RWPE2 (cell line): Measurements from ENCODE around the gene HMMR.
A peak's percentile ranks its signal among the peaks of the same experiment; 100 is the strongest.

Experiments used
- ATAC-seq: fragments of 200-7000 bp; cut with Tn5 transposase; 3 replicates; pipeline ENCODE4 v1.9.1; 2021; ENCODE audit warnings: low read depth
- DNase-seq: peaks from one replicate; pipeline ENCODE4 v3.0.0-alpha.2; 2020; ENCODE audit warnings: low spot score
- H3K27ac ChIP-seq: fragments of 450-650 bp; 2 replicates; pipeline ENCODE4 v1.5.1; 2017; ENCODE audit warnings: mild to moderate bottlenecking; ENCODE audit not compliant: poor library complexity, severe bottlenecking
- H3K27me3 ChIP-seq: fragments of 250-450 bp; sonication (Bioruptor Pico); 2 replicates; pipeline ENCODE4 v1.5.1; 2021; ENCODE audit warnings: mild to moderate bottlenecking, moderate library complexity; ENCODE audit not compliant: insufficient read depth, poor library complexity, severe bottlenecking
- H3K36me3 ChIP-seq: fragments of 250-450 bp; sonication (Bioruptor Pico); 2 replicates; pipeline ENCODE4 v1.5.1; 2020; ENCODE audit warnings: low read depth, mild to moderate bottlenecking, moderate library complexity
- H3K4me1 ChIP-seq: fragments of 250-450 bp; sonication (Bioruptor Pico); 2 replicates; pipeline ENCODE4 v1.5.1; 2021; ENCODE audit warnings: mild to moderate bottlenecking, moderate library complexity; ENCODE audit not compliant: insufficient read depth, poor library complexity, severe bottlenecking
- H3K4me3 ChIP-seq: fragments of 250-450 bp; sonication (Bioruptor Pico); 2 replicates; pipeline ENCODE4 v1.5.1; 2021; ENCODE audit warnings: mild to moderate bottlenecking, moderate library complexity; ENCODE audit not compliant: severe bottlenecking
- H3K9me3 ChIP-seq: fragments of 250-450 bp; sonication (Bioruptor Pico); 2 replicates; pipeline ENCODE4 v1.5.1; 2021; ENCODE audit warnings: mild to moderate bottlenecking, moderate library complexity; ENCODE audit not compliant: severe bottlenecking
- TF ChIP-seq, protein P1 (sequence below): fragments of 450-650 bp; IDR thresholded peaks from one replicate; pipeline ENCODE4 v1.5.1; 2017; ENCODE audit warnings: mild to moderate bottlenecking, moderate library complexity; ENCODE audit not compliant: poor library complexity, severe bottlenecking

Gene HMMR

DNA sequence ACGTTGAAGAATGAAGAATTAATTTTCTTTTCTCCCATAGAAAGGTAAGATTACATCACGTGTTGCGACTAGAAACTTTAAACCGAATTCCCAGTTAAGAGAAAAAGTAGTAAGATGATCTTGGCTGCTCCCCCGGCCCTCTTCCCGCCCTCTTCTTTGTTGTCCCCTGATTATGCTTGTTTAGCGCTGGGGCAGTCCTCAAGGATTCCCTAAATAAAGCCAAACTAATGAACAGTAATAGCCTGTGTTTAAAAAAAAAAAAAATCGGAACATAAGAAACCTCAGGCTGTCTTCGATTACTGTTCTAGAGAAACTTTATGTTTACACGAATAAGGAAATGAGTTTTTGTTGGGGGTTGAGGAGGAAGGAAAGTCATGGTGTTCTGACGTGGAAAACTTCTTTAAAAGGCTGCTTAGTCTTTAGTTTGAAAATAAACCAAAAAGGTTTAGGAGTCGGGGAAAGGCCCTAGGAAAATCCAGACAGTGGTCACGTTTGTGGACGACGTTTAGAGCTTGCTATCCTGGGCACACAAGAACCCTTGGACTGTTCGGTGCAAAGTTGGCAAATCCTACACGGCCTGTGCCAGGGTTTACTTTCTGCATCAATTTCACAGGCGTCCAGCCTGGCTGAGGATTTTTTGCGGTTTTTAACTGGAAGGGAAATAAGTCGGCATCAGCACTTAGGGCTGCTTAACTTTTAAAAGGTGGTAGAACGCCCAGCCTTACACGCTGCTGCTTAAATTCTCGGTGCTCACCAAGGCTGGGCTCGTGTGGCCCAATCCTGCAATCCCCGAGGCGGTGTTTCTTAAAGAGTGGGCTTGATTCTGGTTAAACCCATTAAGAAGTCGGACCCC lies 43.9 kb downstream of the HMMR start:
- peak overlapping the region; percentile 69 for H3K4me3 ChIP-seq
- no peaks in the 10 kb centered on the region for H3K9me3 ChIP-seq
- H3K27ac ChIP-seq: peak overlapping the region; percentile 87
- H3K27me3 ChIP-seq: no peaks in the 10 kb centered on the region
- TF ChIP-seq, protein P1, sequence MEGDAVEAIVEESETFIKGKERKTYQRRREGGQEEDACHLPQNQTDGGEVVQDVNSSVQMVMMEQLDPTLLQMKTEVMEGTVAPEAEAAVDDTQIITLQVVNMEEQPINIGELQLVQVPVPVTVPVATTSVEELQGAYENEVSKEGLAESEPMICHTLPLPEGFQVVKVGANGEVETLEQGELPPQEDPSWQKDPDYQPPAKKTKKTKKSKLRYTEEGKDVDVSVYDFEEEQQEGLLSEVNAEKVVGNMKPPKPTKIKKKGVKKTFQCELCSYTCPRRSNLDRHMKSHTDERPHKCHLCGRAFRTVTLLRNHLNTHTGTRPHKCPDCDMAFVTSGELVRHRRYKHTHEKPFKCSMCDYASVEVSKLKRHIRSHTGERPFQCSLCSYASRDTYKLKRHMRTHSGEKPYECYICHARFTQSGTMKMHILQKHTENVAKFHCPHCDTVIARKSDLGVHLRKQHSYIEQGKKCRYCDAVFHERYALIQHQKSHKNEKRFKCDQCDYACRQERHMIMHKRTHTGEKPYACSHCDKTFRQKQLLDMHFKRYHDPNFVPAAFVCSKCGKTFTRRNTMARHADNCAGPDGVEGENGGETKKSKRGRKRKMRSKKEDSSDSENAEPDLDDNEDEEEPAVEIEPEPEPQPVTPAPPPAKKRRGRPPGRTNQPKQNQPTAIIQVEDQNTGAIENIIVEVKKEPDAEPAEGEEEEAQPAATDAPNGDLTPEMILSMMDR: no peak
- DNase-seq (no peak), ATAC-seq (peak; percentile 3; the same call in 1 of the 3 replicates)
- no peaks in the 10 kb centered on the region for H3K36me3 ChIP-seq
- peaks cover 24% of the 10 kb centered on the region for H3K4me1 ChIP-seq

DNA sequence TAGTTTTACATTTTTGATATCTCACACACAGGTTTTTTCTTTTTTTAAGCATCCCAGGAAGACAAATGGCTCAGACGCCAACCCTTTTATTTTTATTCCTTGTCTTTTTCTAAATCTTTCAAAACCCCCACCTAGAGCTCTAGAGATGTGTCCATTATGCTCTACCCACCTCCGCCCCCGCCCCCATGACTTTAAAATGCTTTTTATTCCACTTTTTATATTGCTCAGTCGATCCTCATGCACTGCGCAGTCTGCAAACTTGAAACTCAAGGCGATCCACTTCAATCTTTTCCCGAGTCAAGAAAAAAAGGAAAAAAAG lies 44.6 kb downstream of the HMMR start:
- peak overlapping the region; percentile 69 for H3K4me3 ChIP-seq
- H3K9me3 ChIP-seq: no peaks in the 10 kb centered on the region
- DNase-seq: no peak
- peak overlapping the region; percentile 87 for H3K27ac ChIP-seq
- ATAC-seq: peak; percentile 2
- no peaks in the 10 kb centered on the region for H3K36me3 ChIP-seq
- TF ChIP-seq, protein P1: no peak
- no peaks in the 10 kb centered on the region for H3K27me3 ChIP-seq
- peaks cover 30% of the 10 kb centered on the region for H3K4me1 ChIP-seq

DNA sequence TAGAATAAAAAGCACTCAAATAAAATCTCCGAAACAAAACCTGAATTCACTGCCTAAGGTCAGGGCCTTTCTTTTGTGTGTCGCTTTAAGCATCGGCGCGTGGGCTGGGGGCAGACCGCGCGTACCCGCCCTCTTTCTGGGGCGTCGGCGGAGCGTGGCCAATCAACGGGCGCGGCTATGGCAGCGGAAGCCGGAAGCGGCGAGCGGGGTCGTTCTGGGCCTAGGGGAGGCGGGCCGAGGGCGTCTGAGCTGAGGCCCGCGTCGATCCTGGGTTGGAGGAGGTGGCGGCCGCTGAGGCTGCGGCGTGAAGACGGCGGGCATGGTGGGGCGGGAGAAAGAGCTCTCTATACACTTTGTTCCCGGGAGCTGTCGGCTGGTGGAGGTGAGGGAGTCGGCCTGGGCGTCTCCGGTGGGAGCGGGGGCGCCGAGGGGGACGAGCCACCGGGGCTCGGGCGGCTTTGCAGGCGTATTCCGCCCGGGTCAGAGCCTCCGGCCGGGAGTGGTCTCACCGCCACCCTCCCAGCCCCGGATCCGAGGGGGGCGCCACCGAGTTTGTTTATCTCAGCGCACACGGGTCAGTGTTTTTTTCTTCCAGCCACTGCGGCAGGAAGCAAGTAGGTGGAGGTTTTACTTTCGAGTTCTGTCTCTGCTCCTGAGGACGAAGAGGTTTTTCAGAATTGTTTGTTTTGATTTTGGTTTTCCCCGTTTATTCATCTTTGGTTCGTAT lies 45.1 kb downstream of the HMMR start, which contains the start of gene MAT2B:
MAT2B (plus strand) TSS at position 252 of the 727 bp plus-strand sequence; CDS start at position 320, 68 bp downstream.
- Histone ChIP-seq H3K27ac (peak within 1 kb of the TSS; percentile 87), H3K36me3 (no peaks in the 10 kb centered on the region), H3K9me3 (no peaks in the 10 kb centered on the region), H3K4me1 (peaks cover 31% of the 10 kb centered on the region), H3K27me3 (no peaks in the 10 kb centered on the region), H3K4me3 (peak within 1 kb of the TSS; percentile 69)
- TF ChIP-seq, protein P1: peak; percentile 91
- peak; percentile 86 for ATAC-seq
- peak; percentile 98 for DNase-seq

DNA sequence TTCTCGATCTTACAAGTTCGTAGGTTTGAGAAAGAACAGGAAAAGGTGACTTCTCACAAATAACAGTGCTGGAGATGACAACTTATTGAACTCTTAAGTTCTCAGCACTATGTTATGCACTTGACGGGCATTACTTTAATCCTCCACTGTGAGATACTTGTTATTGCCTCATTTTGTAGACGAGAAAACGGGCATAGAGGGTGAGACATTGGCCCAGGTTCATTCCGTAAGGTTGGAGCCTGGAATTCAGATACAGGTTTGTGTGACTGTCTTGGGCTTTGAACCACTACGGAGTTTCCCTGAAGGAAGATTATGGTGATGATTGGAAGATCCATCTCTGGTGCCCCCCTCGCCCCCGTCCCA lies 45.6 kb downstream of the HMMR start:
- H3K4me3 ChIP-seq: peak overlapping the region; percentile 69
- peak overlapping the region; percentile 87 for H3K27ac ChIP-seq
- TF ChIP-seq, protein P1: peak; percentile 48
- H3K9me3 ChIP-seq: no peaks in the 10 kb centered on the region
- no peak for DNase-seq
- H3K27me3 ChIP-seq: no peaks in the 10 kb centered on the region
- H3K4me1 ChIP-seq: peaks cover 31% of the 10 kb centered on the region
- H3K36me3 ChIP-seq: no peaks in the 10 kb centered on the region
- no peak for ATAC-seq
